HCT116 (cell line): ENCODE data around the gene ZNF581.

Source experiments
- CBX3 ChIP-seq: IDR thresholded peaks from 2 replicates; pipeline ENCODE4 v1.6.1; 2012; ENCODE audit warnings: low read depth
- EGR1 ChIP-seq: IDR thresholded peaks from 2 replicates; pipeline ENCODE4 v1.6.1; 2012; ENCODE audit warnings: low read depth
- EZH2 ChIP-seq: fragments of 200-600 bp; sonication (generic); IDR thresholded peaks from 2 replicates; pipeline ENCODE4 v1.6.1; 2017; ENCODE audit warnings: antibody characterized with exemption, mixed run types
- POLR2A ChIP-seq: IDR thresholded peaks from 2 replicates; pipeline ENCODE4 v1.7.0; 2011; ENCODE audit warnings: borderline replicate concordance; ENCODE audit not compliant: insufficient read depth, insufficient read length; ENCODE audit errors: extremely low read depth
- TF ChIP-seq, protein P1 (sequence below), 3 experiments: fragments of 200-600 bp in 1 of 3; sonication (generic) in 1 of 3; IDR thresholded peaks in 2 of 3; conservative IDR thresholded peaks in 1 of 3; 2 replicates each; pipeline ENCODE4 v1.5.1; 2012 to 2017; ENCODE audit warnings: low read depth in 2 of 3, low read length in 2 of 3, antibody characterized with exemption in 1 of 3, borderline replicate concordance in 1 of 3, control low read depth in 1 of 3, mild to moderate bottlenecking in 1 of 3, mixed read lengths in 1 of 3, mixed run types in 1 of 3, moderate library complexity in 1 of 3; ENCODE audit not compliant: insufficient read depth in 1 of 3

DNA sequence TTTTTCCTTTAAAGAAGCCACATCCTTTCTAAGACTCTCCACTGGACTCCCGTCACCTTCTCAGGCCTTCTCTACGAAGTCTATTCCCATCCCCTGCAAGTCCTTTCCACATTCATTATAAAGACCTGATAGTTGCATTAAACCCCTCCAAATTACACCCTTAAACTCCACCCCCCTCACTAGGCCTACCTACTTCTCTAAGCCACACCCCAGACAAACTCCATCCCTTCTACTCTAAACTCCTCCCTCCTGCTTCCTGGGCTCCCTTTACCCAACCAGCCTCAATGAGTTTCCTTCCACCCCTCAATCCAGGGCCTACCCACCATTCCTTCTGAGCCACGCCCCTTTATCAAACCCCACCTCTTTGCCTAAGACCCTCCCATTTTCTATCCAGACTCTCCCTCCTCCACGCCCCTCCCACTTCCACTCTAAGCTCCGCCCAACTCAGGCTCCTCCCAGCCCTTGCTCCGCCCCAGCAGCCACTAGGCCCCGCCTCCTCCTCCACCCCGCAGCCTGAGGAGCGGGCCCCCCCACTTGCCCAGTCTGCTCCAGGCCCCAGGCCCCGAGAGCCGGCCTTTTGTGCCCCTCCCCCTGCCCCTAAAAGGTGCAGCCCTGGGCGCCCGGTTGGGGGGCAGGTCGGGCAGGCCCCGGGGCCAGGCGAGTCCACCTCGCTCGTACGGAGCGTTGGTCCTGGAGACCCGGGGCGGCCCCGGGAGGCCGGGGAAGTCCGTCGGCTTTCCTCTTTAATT is 44.6 kb upstream of the ZNF581 start:
- TF ChIP-seq CBX3 (no peak), POLR2A (no peak), EZH2 (no peak), EGR1 (no peak)
- TF ChIP-seq, protein P1, sequence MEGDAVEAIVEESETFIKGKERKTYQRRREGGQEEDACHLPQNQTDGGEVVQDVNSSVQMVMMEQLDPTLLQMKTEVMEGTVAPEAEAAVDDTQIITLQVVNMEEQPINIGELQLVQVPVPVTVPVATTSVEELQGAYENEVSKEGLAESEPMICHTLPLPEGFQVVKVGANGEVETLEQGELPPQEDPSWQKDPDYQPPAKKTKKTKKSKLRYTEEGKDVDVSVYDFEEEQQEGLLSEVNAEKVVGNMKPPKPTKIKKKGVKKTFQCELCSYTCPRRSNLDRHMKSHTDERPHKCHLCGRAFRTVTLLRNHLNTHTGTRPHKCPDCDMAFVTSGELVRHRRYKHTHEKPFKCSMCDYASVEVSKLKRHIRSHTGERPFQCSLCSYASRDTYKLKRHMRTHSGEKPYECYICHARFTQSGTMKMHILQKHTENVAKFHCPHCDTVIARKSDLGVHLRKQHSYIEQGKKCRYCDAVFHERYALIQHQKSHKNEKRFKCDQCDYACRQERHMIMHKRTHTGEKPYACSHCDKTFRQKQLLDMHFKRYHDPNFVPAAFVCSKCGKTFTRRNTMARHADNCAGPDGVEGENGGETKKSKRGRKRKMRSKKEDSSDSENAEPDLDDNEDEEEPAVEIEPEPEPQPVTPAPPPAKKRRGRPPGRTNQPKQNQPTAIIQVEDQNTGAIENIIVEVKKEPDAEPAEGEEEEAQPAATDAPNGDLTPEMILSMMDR (IDR thresholded peaks at IDR 0.05 in 2 of 3, conservative IDR thresholded peaks at IDR 0.05 in 1 of 3; ENCODE audit: borderline replicate concordance in 1 of 3, insufficient read depth in 1 of 3, low read depth in 2 of 3, low read length in 2 of 3) = no peak
